HUES48 (cell line): ENCODE data around the gene PVALB.

ENCODE experiments used
- H3K27ac ChIP-seq: one replicate; pipeline ENCODE4 v1.7.0; 2013; ENCODE audit warnings: low read depth, low read length, inconsistent platforms
- H3K27me3 ChIP-seq: 2 replicates; pipeline ENCODE4 v1.6.1; 2013; ENCODE audit warnings: mild to moderate bottlenecking, low read length; ENCODE audit not compliant: control insufficient read depth, insufficient read depth
- H3K36me3 ChIP-seq: 2 replicates; pipeline ENCODE4 v1.6.1; 2013; ENCODE audit warnings: low read length; ENCODE audit not compliant: control insufficient read depth, insufficient read depth
- H3K4me1 ChIP-seq: 2 replicates; pipeline ENCODE4 v1.6.1; 2013; ENCODE audit warnings: mild to moderate bottlenecking, low read length; ENCODE audit not compliant: control insufficient read depth, insufficient read depth
- H3K4me3 ChIP-seq: 2 replicates; pipeline ENCODE4 v1.5.1; 2013; ENCODE audit warnings: mild to moderate bottlenecking, low read depth, low read length
- H3K9ac ChIP-seq: 2 replicates; pipeline ENCODE4 v1.6.1; 2013; ENCODE audit warnings: mild to moderate bottlenecking, low read depth, low read length, moderate library complexity
- H3K9me3 ChIP-seq: 2 replicates; pipeline ENCODE4 v1.6.1; 2013; ENCODE audit warnings: low read length; ENCODE audit not compliant: control insufficient read depth, insufficient read depth

PVALB gene

GRCh38 chr22:36858966-36859365, 42.1 kb upstream of the PVALB start:
- no peaks in the 10 kb centered on the region for H3K36me3 ChIP-seq
- H3K27ac ChIP-seq: no peak overlapping the region
- no peak overlapping the region for H3K4me3 ChIP-seq
- H3K9ac ChIP-seq: no peak overlapping the region
- H3K9me3 ChIP-seq: no peaks in the 10 kb centered on the region
- H3K27me3 ChIP-seq: peaks cover 17% of the 10 kb centered on the region
- peaks cover 3% of the 10 kb centered on the region; the same call in 1 of the 2 replicates for H3K4me1 ChIP-seq

GRCh38 chr22:36858156-36858555, 41.3 kb upstream of the PVALB start:
- Histone ChIP-seq H3K36me3 (no peaks in the 10 kb centered on the region), H3K4me3 (no peak overlapping the region), H3K9ac (no peak overlapping the region), H3K4me1 (peaks cover 3% of the 10 kb centered on the region; the same call in 1 of the 2 replicates), H3K27me3 (peaks cover 17% of the 10 kb centered on the region), H3K9me3 (peaks cover 2% of the 10 kb centered on the region; the same call in 1 of the 2 replicates), H3K27ac (no peak overlapping the region)

GRCh38 chr22:36856792-36857135, 39.9 kb upstream of the PVALB start:
- Histone ChIP-seq H3K4me1 (peaks cover 3% of the 10 kb centered on the region; the same call in 1 of the 2 replicates), H3K9ac (no peak overlapping the region), H3K36me3 (no peaks in the 10 kb centered on the region), H3K27me3 (peaks cover 17% of the 10 kb centered on the region), H3K27ac (no peak overlapping the region), H3K4me3 (no peak overlapping the region), H3K9me3 (peaks cover 5% of the 10 kb centered on the region; the same call in 1 of the 2 replicates)

GRCh38 chr22:36856121-36856791, 39.4 kb upstream of the PVALB start:
- no peaks in the 10 kb centered on the region for H3K36me3 ChIP-seq
- H3K9me3 ChIP-seq: peaks cover 5% of the 10 kb centered on the region; the same call in 1 of the 2 replicates
- no peak overlapping the region for H3K27ac ChIP-seq
- peaks cover 3% of the 10 kb centered on the region; the same call in 1 of the 2 replicates for H3K4me1 ChIP-seq
- H3K27me3 ChIP-seq: peaks cover 17% of the 10 kb centered on the region
- H3K4me3 ChIP-seq: no peak overlapping the region
- H3K9ac ChIP-seq: no peak overlapping the region

GRCh38 chr22:36855478-36855877, 38.6 kb upstream of the PVALB start:
- Histone ChIP-seq H3K27me3 (peaks cover 17% of the 10 kb centered on the region), H3K27ac (no peak overlapping the region), H3K9ac (no peak overlapping the region), H3K4me1 (peaks cover 3% of the 10 kb centered on the region; the same call in 1 of the 2 replicates), H3K4me3 (no peak overlapping the region), H3K36me3 (no peaks in the 10 kb centered on the region), H3K9me3 (peaks cover 5% of the 10 kb centered on the region; the same call in 1 of the 2 replicates)

GRCh38 chr22:36853407-36854099, 36.7 kb upstream of the PVALB start:
- Histone ChIP-seq H3K27me3 (peaks cover 17% of the 10 kb centered on the region), H3K27ac (no peak overlapping the region), H3K9me3 (peaks cover 5% of the 10 kb centered on the region; the same call in 1 of the 2 replicates), H3K4me3 (no peak overlapping the region), H3K9ac (no peak overlapping the region), H3K4me1 (peaks cover 3% of the 10 kb centered on the region; the same call in 1 of the 2 replicates), H3K36me3 (no peaks in the 10 kb centered on the region)

- H3K27ac ChIP-seq: no peak overlapping the region
- H3K4me3 ChIP-seq: no peak overlapping the region
- no peaks in the 10 kb centered on the region for H3K36me3 ChIP-seq
Observed at GRCh38 chr22:36852056-36852973, 35.5 kb upstream of the PVALB start.

GRCh38 chr22:36850682-36851081, 33.8 kb upstream of the PVALB start:
- H3K27me3 ChIP-seq: no peaks in the 10 kb centered on the region
- H3K4me1 ChIP-seq: no peaks in the 10 kb centered on the region
- peaks cover 5% of the 10 kb centered on the region; the same call in 1 of the 2 replicates for H3K9me3 ChIP-seq
- no peak overlapping the region for H3K4me3 ChIP-seq
- no peaks in the 10 kb centered on the region for H3K36me3 ChIP-seq
- H3K27ac ChIP-seq: no peak overlapping the region
- no peak overlapping the region for H3K9ac ChIP-seq

More at GRCh38 chr22:36852056-36852973, 35.5 kb upstream of the PVALB start:
- Histone ChIP-seq H3K4me1 (peaks cover 3% of the 10 kb centered on the region; the same call in 1 of the 2 replicates), H3K9me3 (peaks cover 5% of the 10 kb centered on the region; the same call in 1 of the 2 replicates), H3K27me3 (peaks cover 9% of the 10 kb centered on the region), H3K9ac (no peak overlapping the region)

- Histone ChIP-seq H3K9ac (no peak overlapping the region), H3K36me3 (no peaks in the 10 kb centered on the region), H3K4me1 (no peaks in the 10 kb centered on the region), H3K9me3 (peaks cover 5% of the 10 kb centered on the region; the same call in 1 of the 2 replicates), H3K4me3 (no peak overlapping the region), H3K27me3 (no peaks in the 10 kb centered on the region), H3K27ac (no peak overlapping the region)
Observed at GRCh38 chr22:36850056-36850455, 33.2 kb upstream of the PVALB start.

GRCh38 chr22:36846949-36847348, 30.1 kb upstream of the PVALB start:
- Histone ChIP-seq H3K4me1 (no peaks in the 10 kb centered on the region), H3K27me3 (no peaks in the 10 kb centered on the region), H3K4me3 (no peak overlapping the region), H3K27ac (no peak overlapping the region), H3K9ac (no peak overlapping the region), H3K36me3 (no peaks in the 10 kb centered on the region), H3K9me3 (no peaks in the 10 kb centered on the region)
